ENCODE data around the gene HRH2.

Gene HRH2

DNA sequence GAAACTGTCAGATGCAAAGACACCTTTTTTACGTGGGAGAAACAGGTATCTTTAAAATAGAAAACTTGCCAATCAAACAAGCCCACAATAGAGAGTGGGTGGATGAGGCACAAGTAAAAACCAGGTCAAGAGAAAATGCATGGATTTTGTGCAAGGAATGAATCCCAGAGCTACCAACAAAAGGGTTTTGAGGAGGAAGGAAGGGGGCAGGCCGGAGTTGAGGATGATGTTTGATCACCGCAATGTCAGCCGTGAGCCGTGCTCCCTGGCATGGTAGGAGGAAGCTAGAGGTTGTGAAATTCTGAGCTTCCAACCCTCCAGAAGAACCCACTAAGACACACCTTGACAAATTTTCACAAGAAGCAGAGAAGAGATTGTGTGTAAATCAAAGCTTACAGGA is 53.2 kb downstream of the HRH2 start:
- no peak for TF ChIP-seq FOXP2 (optimal IDR thresholded peaks at IDR 0.05; ENCODE audit: borderline replicate concordance, extremely low read depth, extremely low read length, insufficient read depth)
- TF ChIP-seq SIN3A (IDR thresholded peaks at IDR 0.05; ENCODE audit: borderline replicate concordance, insufficient read depth, low read length), result no peak
- no peak for TF ChIP-seq POLR2AphosphoS5 (IDR thresholded peaks at IDR 0.05; ENCODE audit: low read depth, low read length)
- no peak for TF ChIP-seq TAF1 (IDR thresholded peaks at IDR 0.05; ENCODE audit: borderline replicate concordance, insufficient read depth, low read length)

DNA sequence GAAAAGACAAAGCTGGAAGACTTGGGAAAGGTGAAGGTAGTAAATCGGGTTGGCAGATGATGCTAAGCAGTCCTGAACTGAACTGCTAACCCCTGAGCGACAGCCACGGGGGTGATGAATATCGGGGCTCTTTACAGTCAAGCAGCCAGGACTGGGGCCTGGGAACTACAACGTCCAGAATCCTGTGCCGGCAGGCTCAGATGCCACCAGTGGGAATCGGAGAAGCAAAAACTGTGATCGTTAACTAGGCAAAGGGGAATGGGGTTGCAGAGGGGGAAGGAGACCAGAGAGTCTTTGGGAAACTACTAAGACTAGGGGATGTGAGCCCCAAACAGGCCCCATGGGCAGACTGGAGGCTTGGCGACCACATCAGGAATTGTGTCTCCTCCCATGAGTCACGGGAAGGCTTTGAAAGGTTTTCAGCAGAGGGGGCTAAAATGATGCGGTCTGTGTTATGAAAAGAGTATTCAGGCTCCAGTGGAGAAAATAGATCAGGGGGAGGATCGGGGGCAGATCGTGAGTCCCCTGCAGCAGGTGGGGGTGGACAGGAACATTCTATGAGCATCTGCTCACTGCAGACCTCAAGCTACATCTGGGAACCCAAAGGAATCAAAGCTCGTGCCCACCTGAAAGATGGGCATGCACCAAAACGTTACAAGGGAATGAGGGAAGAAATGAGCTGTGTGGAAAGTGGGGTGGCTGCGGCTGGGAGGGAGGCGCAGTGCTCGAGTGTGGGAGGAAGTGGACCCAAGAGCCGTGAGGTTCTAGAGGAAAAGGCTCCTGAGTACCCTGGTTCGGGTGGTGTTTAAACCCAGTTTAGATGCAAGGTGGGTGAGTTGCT is 53.8 kb downstream of the HRH2 start:
- no peak for TF ChIP-seq FOXP2 (optimal IDR thresholded peaks at IDR 0.05; ENCODE audit: borderline replicate concordance, extremely low read depth, extremely low read length, insufficient read depth)

DNA sequence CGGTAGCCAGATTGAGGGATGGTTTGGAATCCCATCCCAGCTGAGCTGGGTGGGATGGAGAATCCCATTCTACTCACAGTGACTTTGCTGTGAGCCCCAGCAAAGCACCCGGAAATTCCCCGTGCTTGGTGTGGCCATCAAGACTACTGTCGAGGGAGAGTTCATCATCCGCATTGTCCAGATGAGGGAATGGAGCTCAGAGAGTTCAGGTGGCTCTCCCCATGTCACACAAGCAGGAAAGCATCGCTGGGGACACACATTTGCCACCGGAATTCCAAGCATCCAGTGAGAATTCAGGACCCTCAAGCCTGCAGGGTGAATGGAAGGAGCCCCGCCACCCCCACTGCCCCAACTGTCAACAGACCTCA is 54.4 kb downstream of the HRH2 start:
- TF ChIP-seq TAF1 (IDR thresholded peaks at IDR 0.05; ENCODE audit: borderline replicate concordance, insufficient read depth, low read length) (no peak), POLR2AphosphoS5 (IDR thresholded peaks at IDR 0.05; ENCODE audit: low read depth, low read length) (no peak), SIN3A (IDR thresholded peaks at IDR 0.05; ENCODE audit: borderline replicate concordance, insufficient read depth, low read length) (no peak), FOXP2 (optimal IDR thresholded peaks at IDR 0.05; ENCODE audit: borderline replicate concordance, extremely low read depth, extremely low read length, insufficient read depth) (no peak)
- TF ChIP-seq, protein P1, sequence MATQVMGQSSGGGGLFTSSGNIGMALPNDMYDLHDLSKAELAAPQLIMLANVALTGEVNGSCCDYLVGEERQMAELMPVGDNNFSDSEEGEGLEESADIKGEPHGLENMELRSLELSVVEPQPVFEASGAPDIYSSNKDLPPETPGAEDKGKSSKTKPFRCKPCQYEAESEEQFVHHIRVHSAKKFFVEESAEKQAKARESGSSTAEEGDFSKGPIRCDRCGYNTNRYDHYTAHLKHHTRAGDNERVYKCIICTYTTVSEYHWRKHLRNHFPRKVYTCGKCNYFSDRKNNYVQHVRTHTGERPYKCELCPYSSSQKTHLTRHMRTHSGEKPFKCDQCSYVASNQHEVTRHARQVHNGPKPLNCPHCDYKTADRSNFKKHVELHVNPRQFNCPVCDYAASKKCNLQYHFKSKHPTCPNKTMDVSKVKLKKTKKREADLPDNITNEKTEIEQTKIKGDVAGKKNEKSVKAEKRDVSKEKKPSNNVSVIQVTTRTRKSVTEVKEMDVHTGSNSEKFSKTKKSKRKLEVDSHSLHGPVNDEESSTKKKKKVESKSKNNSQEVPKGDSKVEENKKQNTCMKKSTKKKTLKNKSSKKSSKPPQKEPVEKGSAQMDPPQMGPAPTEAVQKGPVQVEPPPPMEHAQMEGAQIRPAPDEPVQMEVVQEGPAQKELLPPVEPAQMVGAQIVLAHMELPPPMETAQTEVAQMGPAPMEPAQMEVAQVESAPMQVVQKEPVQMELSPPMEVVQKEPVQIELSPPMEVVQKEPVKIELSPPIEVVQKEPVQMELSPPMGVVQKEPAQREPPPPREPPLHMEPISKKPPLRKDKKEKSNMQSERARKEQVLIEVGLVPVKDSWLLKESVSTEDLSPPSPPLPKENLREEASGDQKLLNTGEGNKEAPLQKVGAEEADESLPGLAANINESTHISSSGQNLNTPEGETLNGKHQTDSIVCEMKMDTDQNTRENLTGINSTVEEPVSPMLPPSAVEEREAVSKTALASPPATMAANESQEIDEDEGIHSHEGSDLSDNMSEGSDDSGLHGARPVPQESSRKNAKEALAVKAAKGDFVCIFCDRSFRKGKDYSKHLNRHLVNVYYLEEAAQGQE (IDR thresholded peaks at IDR 0.05; ENCODE audit: insufficient read depth in 1 of 2, low read depth in 2 of 2, low read length in 2 of 2), result no peak

DNA sequence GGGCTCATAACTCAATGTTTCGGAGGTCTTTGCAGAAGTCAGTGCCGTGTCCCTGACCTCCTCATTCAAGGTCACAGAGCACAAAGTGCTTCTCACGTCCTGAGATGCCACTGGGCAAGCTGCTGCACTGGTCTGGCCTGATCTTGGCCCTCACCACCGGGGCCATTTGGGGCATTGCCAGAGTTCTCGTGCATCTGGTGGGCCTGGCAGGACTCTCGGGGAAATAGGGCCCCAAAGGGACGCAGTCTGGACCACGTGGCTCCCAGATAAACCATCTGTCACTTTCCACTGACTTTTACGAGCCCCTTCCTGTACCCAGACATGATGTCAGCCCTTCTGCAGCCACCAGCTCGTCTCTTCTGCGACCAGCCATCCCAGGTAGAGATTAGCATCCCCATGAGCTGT is 54.8 kb downstream of the HRH2 start:
- TF ChIP-seq, protein P1 (IDR thresholded peaks at IDR 0.05; ENCODE audit: insufficient read depth in 1 of 2, low read depth in 2 of 2, low read length in 2 of 2), result no peak
- TF ChIP-seq SIN3A (IDR thresholded peaks at IDR 0.05; ENCODE audit: borderline replicate concordance, insufficient read depth, low read length) (no peak), FOXP2 (optimal IDR thresholded peaks at IDR 0.05; ENCODE audit: borderline replicate concordance, extremely low read depth, extremely low read length, insufficient read depth) (no peak), TAF1 (IDR thresholded peaks at IDR 0.05; ENCODE audit: borderline replicate concordance, insufficient read depth, low read length) (no peak), POLR2AphosphoS5 (IDR thresholded peaks at IDR 0.05; ENCODE audit: low read depth, low read length) (no peak)

DNA sequence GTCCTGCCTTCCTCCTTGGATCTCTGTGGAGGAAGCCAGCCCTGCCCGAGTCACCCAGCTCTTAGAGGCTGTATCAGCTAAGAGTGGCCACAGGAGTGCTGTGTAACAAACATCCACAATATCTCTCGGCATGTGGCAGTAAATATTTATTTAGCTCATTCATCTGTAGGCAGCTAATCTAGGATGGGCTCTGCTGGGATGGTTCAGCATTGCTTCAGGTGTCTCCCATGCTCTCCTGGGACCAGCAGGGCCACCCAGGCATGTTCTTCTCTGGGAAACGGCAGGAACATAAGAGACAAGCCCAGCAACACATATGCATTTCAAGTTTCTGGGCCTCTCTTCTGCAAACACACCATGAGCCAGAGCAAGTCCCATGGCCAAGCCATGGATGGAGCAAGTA is 56.1 kb downstream of the HRH2 start:
- TF ChIP-seq FOXP2 (optimal IDR thresholded peaks at IDR 0.05; ENCODE audit: borderline replicate concordance, extremely low read depth, extremely low read length, insufficient read depth), result no peak
- TF ChIP-seq, protein P1 (IDR thresholded peaks at IDR 0.05; ENCODE audit: insufficient read depth in 1 of 2, low read depth in 2 of 2, low read length in 2 of 2), result no peak
- no peak for TF ChIP-seq POLR2AphosphoS5 (IDR thresholded peaks at IDR 0.05; ENCODE audit: low read depth, low read length)
- no peak for TF ChIP-seq TAF1 (IDR thresholded peaks at IDR 0.05; ENCODE audit: borderline replicate concordance, insufficient read depth, low read length)
- TF ChIP-seq SIN3A (IDR thresholded peaks at IDR 0.05; ENCODE audit: borderline replicate concordance, insufficient read depth, low read length), result no peak

DNA sequence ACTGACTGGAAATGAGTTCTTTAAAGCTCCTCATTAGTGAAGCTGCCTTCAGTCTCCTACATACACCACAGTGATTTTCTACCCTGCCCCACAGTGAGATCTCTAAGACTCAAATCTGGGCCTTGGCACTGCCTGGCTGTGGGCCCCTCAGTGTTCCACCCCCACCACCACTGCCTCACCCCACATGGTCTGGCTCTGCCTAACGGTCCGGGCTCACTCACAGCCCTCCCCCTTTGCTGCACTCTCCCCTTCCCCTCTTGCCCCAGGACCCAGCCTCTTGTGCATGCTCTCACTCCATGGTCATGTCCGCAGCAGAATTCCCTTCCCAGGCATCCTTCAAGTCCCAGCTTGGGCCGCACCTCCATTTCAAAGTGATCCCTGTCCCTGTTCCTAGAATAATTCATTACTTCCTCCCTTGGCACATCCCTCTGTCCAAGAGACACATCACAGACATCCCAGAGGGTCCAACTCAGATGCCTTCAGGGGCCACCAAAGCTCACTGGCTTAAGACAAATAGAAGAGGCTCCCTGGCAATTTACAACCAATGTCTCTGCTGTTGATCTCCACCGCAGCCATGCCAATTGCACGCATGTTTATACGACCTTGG is 56.7 kb downstream of the HRH2 start:
- no peak for TF ChIP-seq FOXP2 (optimal IDR thresholded peaks at IDR 0.05; ENCODE audit: borderline replicate concordance, extremely low read depth, extremely low read length, insufficient read depth)
- TF ChIP-seq, protein P1 (IDR thresholded peaks at IDR 0.05; ENCODE audit: insufficient read depth in 1 of 2, low read depth in 2 of 2, low read length in 2 of 2), result no peak
- TF ChIP-seq POLR2AphosphoS5 (IDR thresholded peaks at IDR 0.05; ENCODE audit: low read depth, low read length), result no peak
- TF ChIP-seq SIN3A (IDR thresholded peaks at IDR 0.05; ENCODE audit: borderline replicate concordance, insufficient read depth, low read length), result no peak
- TF ChIP-seq TAF1 (IDR thresholded peaks at IDR 0.05; ENCODE audit: borderline replicate concordance, insufficient read depth, low read length), result no peak
